Stomach (tissue), 9 donors: ENCODE data around the gene TRIM14. TPM values are rescaled to one million over a fixed set of nuclear protein-coding genes. Genes with fewer than 3 reads are reported as not detected.

Source experiments
- DNase-seq, 2 donors: peaks; one replicate each; pipeline versions ENCODE4 v3.0.0 to v3.0.0-alpha.2; 2013 to 2019
- H3K27ac ChIP-seq, 5 donors: fragments of 200-600 bp in 4 of 5; sonication (generic) in 4 of 5; one replicate each; pipeline ENCODE4 v1.5.1; 2013 to 2019; ENCODE audit warnings: mild to moderate bottlenecking in 1 of 5, moderate library complexity in 1 of 5
- H3K27me3 ChIP-seq, 3 donors: fragments of 200-600 bp; sonication (generic); one replicate each; pipeline ENCODE4 v1.5.1; 2017 to 2019; ENCODE audit warnings: mixed run types in 1 of 3
- H3K36me3 ChIP-seq, 4 donors: fragments of 200-600 bp; sonication (generic); 1 replicate in 3 of 4; 2 replicates in 1 of 4; pipeline ENCODE4 v1.5.1; 2016 to 2019
- H3K4me1 ChIP-seq, 4 donors: fragments of 200-600 bp; sonication (generic); one replicate each; pipeline ENCODE4 v1.5.1; 2016 to 2019
- H3K4me3 ChIP-seq, 4 donors: fragments of 200-600 bp; sonication (generic) in 3 of 4; one replicate each; pipeline ENCODE4 v1.5.1; 2016 to 2019; ENCODE audit warnings: mild to moderate bottlenecking in 1 of 4
- H3K9me3 ChIP-seq, 4 donors: fragments of 200-600 bp; sonication (generic); one replicate each; pipeline ENCODE4 v1.5.1; 2016 to 2019
- EP300 ChIP-seq: sonication (generic); formaldehyde crosslinking; IDR thresholded peaks from one replicate; pipeline ENCODE4 v1.6.1; 2017; ENCODE audit warnings: antibody characterized with exemption
- POLR2A ChIP-seq, 4 donors: fragments of 450-650 bp; IDR thresholded peaks; one replicate each; pipeline ENCODE4 v1.6.1; 2016; ENCODE audit warnings: antibody characterized with exemption in 4 of 4, control low read depth in 2 of 4, mild to moderate bottlenecking in 1 of 4, moderate library complexity in 1 of 4
- POLR2AphosphoS5 ChIP-seq, 3 donors: sonication (generic); formaldehyde crosslinking; IDR thresholded peaks; one replicate each; pipeline ENCODE4 v1.6.1; 2016; ENCODE audit warnings: antibody characterized with exemption in 3 of 3
- WGBS, 5 donors: extraction: QIAGEN DNeasy Blood & Tissue Kit in 3 of 5; methylation state at CpG; one replicate each; pipeline versions ENCODE4 v1.1.5 to v1.1.7; 2013 to 2018; 5-methylcytosine and 5-hydroxymethylcytosine counted together
- intact Hi-C: fragments of 100-400 bp; cut with DNase I; formaldehyde crosslinking; loops from one replicate; pipeline ENCODE4 v1.15.1; 2023; ENCODE audit warnings: low total_unique reads
- polyA plus RNA-seq, 3 donors: library from polyadenylated mRNA; stranded (reverse); fragments of 200-250 nt; gene quantifications; one replicate each; pipeline ENCODE4 v1.2.3, GENCODE V29; 2013
- total RNA-seq, 5 donors: library from RNA; depleted of rRNA; stranded (reverse); fragments of >200 nt; gene quantifications; one replicate each; pipeline versions ENCODE4 v1.1.0 to v1.2.3, GENCODE V29; 2014 to 2016
- TF ChIP-seq, protein P1 (sequence below), 7 experiments: fragments of 450-650 bp in 4 of 7; fragments of 200-600 bp in 3 of 7; sonication (generic) in 3 of 7; IDR thresholded peaks; one replicate each; pipeline ENCODE4 v1.5.1; 2016 to 2019; ENCODE audit warnings: antibody characterized with exemption in 7 of 7, control low read depth in 2 of 7, mild to moderate bottlenecking in 1 of 7
- donor health status: healthy with polysubstance abuse.
- donor health status: Bipolar disorder and iron deficiency.
- donor health status: healthy.

The TRIM14 gene
- total and polyA plus RNA-seq, 8 donors: 4.7 to 249 (median 10.7) TPM

- Histone ChIP-seq H3K27me3 (no peaks in the 10 kb centered on the region), H3K27ac (peak overlapping the region in 2 of 5 donors; percentile 43 to 68), H3K9me3 (no peaks in the 10 kb centered on the region), H3K36me3 (peaks cover 5 to 59% (median 19%) of the 10 kb centered on the region in 4 donors), H3K4me3 (no peak overlapping the region), H3K4me1 (peaks cover 0 to 7% (median 0%) of the 10 kb centered on the region in 4 donors)
- TF ChIP-seq EP300: no peak
- TF ChIP-seq POLR2AphosphoS5 (IDR thresholded peaks at IDR 0.05): no peak
- TF ChIP-seq POLR2A (IDR thresholded peaks at IDR 0.05): no peak
- TF ChIP-seq, protein P1, sequence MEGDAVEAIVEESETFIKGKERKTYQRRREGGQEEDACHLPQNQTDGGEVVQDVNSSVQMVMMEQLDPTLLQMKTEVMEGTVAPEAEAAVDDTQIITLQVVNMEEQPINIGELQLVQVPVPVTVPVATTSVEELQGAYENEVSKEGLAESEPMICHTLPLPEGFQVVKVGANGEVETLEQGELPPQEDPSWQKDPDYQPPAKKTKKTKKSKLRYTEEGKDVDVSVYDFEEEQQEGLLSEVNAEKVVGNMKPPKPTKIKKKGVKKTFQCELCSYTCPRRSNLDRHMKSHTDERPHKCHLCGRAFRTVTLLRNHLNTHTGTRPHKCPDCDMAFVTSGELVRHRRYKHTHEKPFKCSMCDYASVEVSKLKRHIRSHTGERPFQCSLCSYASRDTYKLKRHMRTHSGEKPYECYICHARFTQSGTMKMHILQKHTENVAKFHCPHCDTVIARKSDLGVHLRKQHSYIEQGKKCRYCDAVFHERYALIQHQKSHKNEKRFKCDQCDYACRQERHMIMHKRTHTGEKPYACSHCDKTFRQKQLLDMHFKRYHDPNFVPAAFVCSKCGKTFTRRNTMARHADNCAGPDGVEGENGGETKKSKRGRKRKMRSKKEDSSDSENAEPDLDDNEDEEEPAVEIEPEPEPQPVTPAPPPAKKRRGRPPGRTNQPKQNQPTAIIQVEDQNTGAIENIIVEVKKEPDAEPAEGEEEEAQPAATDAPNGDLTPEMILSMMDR (IDR thresholded peaks at IDR 0.05): no peak
- intact Hi-C loops: no loop called here
- WGBS, 5 donors: 90 to 97% (median 95%) methylated on average over 2 of the region's 2 CpGs
- DNase-seq: no peak
Measured at GRCh38 chr9:98107926-98108325, 11.1 kb downstream of the TRIM14 start.

DNA sequence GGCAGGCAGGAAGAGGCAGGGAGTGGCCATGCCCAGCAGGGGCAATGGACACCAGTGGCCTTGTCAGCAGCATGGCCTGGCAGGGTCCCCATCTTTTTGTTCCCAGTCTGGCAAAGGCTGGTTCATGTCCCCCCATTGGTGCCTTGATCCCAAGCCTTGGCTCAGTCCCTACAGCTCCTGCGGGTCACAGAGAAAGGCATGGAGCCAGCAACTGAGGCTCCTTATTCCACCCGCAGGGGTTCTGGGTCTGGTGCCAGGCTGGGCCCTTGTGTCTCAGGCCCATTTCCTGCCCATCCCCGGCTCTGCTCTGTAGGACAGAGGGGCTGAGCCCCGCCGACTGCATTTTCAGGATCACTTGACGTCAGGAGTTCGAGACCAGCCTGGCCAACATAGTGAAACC is 14.0 kb downstream of the TRIM14 start:
- DNase-seq: no peak
- Histone ChIP-seq H3K4me3 (no peak overlapping the region), H3K27ac (peak overlapping the region in 2 of 5 donors; percentile 20 to 30)

GRCh38 chr9:98104445-98104881 is 14.6 kb downstream of the TRIM14 start:
- intact Hi-C loops: no loop called here
- no peaks in the 10 kb centered on the region for H3K9me3 ChIP-seq
- peaks cover 1 to 55% (median 18%) of the 10 kb centered on the region in 4 donors for H3K36me3 ChIP-seq
- H3K4me3 ChIP-seq: no peak overlapping the region
- WGBS, 5 donors: 77 to 91% (median 85%) methylated on average over 3 of the region's 3 CpGs
- H3K4me1 ChIP-seq: peaks cover 0 to 20% (median 5%) of the 10 kb centered on the region in 4 donors
- H3K27me3 ChIP-seq: no peaks in the 10 kb centered on the region
- TF ChIP-seq, protein P1 (IDR thresholded peaks at IDR 0.05): no peak
- TF ChIP-seq EP300 (no peak), POLR2A (IDR thresholded peaks at IDR 0.05) (no peak), POLR2AphosphoS5 (IDR thresholded peaks at IDR 0.05) (no peak)
- DNase-seq: peak in 1 of 2 donors; percentile 19
- H3K27ac ChIP-seq: peak overlapping the region in 2 of 5 donors; percentile 20 to 30

More for the DNA sequence above, 14.0 kb downstream of the TRIM14 start:
- Histone ChIP-seq H3K36me3 (peaks cover 5 to 55% (median 19%) of the 10 kb centered on the region in 4 donors), H3K9me3 (no peaks in the 10 kb centered on the region), H3K4me1 (peaks cover 0 to 16% (median 5%) of the 10 kb centered on the region in 4 donors), H3K27me3 (no peaks in the 10 kb centered on the region)
- WGBS, 5 donors: 93 to 95% (median 94%) methylated on average over 3 to 7 of the region's 7 CpGs; no CpG with 5 or more reads in 1 of the 5 donors
- TF ChIP-seq POLR2AphosphoS5 (IDR thresholded peaks at IDR 0.05): no peak
- TF ChIP-seq, protein P1 (IDR thresholded peaks at IDR 0.05): no peak
- TF ChIP-seq POLR2A (IDR thresholded peaks at IDR 0.05): no peak
- no peak for TF ChIP-seq EP300
- intact Hi-C loops: no loop called here

GRCh38 chr9:98101868-98102273 is 17.2 kb downstream of the TRIM14 start:
- Histone ChIP-seq H3K4me1 (peaks cover 0 to 13% (median 5%) of the 10 kb centered on the region in 4 donors), H3K4me3 (no peak overlapping the region), H3K27me3 (no peaks in the 10 kb centered on the region), H3K27ac (peak overlapping the region in 2 of 5 donors; percentile 53 to 58), H3K36me3 (peaks cover 5 to 57% (median 23%) of the 10 kb centered on the region in 4 donors), H3K9me3 (no peaks in the 10 kb centered on the region)
- 39 to 59% (median 49%) methylated on average over 6 of the region's 6 CpGs for WGBS, 5 donors
- intact Hi-C loops: no loop called here
- peak; percentile 45 to 79 for DNase-seq
- TF ChIP-seq, protein P1 (IDR thresholded peaks at IDR 0.05): no peak
- TF ChIP-seq POLR2AphosphoS5 (IDR thresholded peaks at IDR 0.05) (peak in 1 of 3 donors; percentile 55), POLR2A (IDR thresholded peaks at IDR 0.05) (no peak), EP300 (no peak)
